ENCODE results near the gene FCHSD2.
"Not testable (repeated sequence)": the region's sequence is repeated elsewhere in the genome, so short reads cannot be mapped to it uniquely, and the experiment has no call there.

The FCHSD2 gene

DNA sequence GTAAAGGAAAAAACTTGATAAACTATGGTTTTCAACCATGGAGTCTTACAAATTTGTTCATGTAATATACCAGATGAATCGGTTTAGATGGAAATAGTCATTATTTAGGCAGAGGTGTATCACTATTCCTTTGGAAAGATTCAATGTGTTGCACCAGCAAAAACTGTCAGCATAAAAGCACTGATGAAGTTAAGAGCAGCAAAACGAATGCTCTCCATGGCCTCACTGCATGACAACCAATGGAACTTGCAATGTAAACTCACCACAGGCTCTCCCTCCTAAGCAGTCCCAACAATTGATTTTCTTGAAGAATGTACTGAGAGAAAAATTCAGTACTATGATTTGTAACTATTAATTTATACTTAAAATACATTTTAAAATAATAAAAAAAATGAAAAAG lies 139.9 kb downstream of the FCHSD2 start:
- no peak for FAIRE-seq

DNA sequence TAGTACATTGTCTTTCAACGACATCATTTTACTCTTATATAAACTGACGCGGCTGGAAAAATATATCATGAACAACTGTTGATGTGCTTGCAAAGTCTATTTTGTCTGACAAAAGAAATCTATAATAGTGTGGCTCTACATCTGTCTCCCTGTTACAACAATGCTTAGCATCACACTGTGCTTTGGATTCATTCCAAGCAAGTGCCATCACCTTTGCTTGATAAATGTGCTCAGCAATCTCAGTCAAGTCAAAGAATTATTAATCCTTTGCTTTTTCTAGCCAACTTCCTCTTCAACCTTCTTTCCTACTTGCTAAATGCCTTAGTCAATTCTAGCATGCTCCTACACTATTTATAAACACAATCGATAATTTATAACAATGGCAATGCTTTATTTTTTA lies 140.5 kb downstream of the FCHSD2 start:
- FAIRE-seq, result no peak

DNA sequence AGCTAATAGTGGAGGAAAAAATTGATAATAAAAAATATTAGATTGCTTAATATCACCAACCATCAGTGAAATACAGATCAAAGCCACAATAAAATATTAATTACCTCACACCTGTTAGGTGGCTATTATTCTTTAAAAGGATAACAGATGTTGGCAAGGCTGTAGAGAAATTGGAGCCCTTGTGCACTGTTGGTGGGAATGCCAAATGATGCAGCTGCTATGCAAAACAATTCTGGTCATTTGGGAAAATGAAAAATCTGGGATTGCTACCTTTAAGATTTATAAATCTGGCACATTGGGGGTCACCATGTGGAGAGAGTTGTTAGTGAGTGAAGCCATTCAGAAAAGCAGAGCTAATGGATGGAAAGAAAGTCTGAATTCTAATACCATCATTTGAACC lies 143.4 kb downstream of the FCHSD2 start:
- no peak for FAIRE-seq

DNA sequence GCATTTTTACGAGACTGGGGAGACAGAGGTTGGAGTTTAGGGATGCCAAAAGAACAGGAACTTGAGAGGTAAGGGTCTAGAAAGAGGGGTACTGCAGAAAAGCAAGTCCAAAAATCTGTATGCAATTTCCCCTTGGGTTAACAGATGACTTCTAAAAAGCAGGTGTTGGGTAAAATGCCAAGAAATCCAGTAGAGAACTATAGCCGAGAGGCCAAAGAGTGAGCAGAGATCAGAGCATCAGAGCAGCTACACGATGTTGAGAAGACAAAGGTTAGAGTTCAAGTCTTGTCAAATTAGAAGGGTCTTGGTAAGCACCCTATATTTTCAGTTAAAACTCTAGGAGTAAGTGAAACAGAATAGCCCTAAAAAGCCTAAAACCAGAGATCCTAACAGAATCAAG lies 145.2 kb downstream of the FCHSD2 start:
- FAIRE-seq, result no peak

DNA sequence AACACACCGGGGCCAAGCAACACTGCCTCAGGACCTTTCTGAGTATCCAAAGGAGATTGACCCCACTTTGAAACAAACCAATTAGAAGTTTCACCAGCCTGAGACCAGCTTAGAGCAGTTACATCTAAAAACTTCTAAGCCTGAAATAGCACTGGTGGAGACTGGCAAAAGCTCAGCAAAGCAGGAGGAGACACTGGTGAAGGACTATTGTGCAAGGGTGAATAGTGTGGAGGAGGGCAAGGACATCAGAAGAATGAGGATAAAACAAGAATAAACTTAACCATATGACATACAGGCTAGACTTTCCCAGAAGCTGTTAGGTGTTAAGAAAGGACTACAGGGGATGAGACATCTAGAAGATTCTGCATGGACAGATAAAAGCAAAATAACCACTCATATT lies 152.4 kb downstream of the FCHSD2 start:
- FAIRE-seq, result no peak

DNA sequence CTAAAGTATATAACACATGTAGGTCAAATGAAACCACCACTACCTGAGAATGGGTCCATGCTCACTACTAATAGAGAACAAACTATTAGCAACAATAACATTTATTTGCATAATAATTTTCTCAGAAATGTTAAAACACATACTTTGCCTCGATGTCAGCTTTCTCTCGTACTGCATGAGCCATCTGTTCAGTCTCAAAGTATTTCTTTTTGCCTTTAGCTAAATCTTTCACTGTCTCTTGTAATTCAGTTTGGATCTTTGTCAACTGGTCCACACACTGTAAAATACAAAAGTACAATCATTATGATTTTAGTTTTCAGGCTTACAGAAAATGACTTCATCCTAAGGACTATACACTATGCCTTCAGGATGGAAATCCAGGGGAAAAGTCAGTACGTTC lies 153.3 kb downstream of the FCHSD2 start:
- FAIRE-seq, result no peak

DNA sequence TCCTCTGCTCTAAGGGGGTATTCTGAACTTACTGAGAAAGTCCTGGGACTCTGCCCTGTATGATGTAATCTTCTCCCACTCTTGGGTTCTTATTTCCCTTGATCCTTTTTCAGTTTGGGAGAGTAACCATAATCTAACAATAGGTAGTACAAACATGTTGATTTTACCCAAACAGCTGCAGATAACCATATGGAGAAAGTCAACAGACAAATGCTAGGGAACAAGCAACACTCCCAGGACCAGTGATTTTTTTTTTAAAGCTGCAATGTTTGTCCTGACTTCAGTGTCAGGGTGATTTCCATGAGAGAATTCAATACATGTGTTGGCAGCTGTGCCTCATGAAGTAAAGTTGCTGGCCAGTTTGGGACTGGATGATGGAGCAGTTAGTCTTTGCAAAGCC lies 156.5 kb downstream of the FCHSD2 start:
- no peak for FAIRE-seq

DNA sequence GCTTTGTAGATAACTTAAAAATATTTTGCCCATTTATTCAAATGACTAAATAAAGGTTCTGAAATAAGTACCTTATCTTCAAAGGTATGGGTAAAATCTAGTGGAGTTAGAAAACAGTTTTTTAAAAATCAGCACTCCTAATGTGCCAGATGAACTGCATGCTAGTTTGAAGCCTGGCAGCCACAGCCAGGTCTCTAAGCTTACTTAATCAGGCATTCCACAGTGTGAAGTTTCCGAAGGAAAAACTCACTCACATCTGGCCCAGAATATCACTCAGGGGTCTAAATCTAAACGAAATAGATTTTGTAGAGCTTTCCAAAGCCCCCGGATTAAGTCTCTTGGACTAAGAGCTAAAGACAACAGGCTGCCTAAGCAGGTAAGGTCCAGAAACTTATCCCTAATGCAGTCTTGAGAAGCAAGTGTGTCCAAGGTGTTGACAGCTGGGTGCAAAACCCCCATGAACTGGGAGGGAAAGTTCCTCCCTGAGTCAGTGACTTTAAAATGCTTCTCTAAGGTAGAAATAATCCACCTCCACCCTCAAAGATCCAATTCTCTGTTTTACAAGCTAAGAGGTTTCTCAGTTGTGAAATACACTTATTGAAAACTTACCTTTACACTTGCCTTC lies 157.6 kb downstream of the FCHSD2 start:
- FAIRE-seq, result no peak

DNA sequence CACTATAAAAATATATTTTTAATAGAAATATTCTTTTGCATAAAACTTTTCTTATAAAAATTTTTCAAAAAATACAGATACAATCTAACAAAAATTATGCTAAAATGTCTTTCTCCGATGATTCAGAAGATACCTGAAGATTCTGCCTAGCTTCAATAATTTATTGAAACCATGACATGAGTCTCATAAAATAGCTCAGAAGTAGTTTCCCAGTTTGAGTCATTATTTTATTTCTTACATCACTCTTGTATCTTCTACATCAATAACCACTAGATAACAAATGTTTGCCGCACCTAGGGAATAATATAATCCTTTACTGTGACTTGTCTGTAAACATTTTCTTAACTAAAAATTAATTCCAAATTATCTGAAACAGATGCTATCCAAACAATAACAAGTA lies 158.6 kb downstream of the FCHSD2 start:
- no peak for FAIRE-seq

DNA sequence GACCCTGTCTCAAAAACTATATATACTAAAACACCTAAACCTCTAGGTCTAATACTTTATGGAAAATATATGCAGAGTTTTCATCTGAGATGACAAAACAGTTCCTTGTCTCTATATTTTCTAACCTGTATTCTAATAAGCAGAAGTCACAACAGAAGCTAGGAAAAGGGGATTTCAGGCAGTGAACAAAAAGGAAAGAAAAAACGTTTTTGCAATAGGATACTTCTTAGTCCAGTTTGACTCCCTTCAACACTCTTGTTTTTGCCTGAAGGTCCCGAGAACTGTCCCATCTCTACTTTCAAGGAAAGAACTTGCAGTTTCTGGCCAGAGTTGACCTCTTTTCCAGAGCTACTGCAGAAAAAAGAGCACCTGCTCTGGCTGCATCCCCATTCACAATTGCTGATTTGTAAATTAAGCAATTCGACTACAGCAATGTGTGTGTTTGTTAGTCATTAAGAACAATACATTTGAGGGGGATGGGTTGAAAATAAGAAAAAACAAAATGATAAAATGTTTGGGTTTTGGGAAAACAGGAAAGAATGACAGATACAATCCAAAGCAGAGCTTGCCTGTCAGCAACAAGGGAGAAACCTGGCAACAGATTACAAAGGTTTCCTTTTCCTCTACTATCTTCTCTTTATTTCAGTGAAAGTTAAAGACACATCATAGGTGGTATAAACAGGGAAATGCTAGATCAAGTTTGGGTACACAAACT lies 160.0 kb downstream of the FCHSD2 start:
- FAIRE-seq, result no peak

DNA sequence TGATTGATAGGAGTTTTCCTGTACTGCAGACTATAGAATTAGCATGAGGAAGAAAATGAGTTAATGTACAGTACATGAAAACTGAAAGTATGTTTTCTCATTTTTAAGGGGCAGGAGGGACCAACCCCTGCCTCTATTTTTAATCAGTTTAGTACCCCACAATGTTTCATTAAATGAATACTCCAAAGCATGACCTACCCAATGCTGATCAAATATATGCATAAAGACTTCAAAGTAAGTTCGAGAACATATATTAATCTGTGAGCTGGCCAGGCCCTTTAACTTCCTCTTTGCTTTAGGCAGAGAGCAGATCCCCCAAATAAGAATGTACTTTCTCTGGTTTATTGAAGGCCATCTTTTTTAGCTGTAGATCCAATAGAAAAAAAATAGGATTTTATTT lies 161.0 kb downstream of the FCHSD2 start:
- FAIRE-seq, result no peak

DNA sequence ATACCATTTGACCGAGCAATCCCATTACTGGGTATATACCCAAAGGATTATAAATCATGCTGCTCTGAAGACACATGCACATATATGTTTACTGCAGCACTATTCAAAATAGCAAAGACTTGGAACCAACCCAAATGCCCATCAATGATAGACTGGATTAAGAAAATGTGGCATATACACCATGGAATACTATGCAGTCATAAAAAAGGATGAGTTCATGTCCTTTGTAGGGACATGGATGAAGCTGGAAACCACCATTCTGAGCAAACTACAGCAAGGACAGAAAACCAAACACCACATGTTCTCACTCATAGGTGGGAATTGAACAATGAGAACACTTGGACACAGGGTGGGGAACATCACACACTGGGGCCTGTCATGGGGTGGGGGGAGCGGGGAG lies 164.3 kb downstream of the FCHSD2 start:
- FAIRE-seq, result not testable (repeated sequence)

DNA sequence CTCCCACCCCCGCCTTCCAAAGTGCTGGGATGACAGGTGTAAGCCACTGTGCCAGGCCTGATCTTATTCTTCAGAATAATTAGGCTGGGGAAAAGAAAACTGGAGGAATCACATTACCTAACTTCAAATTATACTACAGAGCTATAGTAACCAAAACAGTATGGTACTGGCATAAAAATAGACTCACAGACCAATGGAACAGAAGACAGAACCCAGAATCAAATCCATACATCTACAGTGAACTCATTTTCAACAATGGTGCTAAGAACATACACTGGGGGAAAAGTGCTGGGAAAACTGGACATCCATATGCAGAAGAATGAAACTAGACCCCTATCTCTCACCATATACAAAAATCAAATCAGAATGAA lies 165.6 kb downstream of the FCHSD2 start:
- not testable (repeated sequence) for FAIRE-seq

DNA sequence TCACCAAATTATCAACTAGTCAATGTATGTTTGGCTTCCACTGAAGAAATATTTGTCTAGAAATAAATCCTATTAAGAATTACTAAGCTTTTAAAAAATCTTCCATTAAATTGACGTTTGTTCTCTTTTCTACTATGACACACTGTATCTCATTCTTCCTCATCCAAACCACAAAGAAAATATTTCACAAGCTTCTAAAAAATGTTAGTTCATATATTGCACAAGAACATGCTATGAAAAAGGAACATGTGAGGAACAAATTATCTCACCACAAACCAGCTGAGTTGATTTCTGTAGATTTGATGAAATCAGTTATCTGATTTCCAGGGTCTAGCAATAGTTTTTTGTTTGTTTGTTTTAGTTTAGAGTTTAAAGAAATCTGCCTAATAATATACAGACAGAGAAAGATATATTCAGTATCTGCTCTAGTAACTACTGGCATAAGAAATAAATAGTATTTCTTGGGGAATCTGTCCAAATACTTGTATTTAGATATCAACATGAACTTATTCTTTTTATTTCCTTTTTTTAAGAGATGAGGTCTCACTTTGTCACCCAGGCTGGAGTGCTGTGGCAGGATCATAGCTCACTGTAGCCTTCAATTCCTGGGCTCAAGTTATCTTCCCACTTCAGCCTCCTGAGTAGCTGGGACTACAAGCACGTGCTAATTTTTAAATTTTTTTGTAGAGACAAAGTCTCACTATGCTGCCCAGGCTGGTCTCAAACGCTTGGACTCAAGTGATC lies 166.2 kb downstream of the FCHSD2 start:
- no peak for FAIRE-seq

DNA sequence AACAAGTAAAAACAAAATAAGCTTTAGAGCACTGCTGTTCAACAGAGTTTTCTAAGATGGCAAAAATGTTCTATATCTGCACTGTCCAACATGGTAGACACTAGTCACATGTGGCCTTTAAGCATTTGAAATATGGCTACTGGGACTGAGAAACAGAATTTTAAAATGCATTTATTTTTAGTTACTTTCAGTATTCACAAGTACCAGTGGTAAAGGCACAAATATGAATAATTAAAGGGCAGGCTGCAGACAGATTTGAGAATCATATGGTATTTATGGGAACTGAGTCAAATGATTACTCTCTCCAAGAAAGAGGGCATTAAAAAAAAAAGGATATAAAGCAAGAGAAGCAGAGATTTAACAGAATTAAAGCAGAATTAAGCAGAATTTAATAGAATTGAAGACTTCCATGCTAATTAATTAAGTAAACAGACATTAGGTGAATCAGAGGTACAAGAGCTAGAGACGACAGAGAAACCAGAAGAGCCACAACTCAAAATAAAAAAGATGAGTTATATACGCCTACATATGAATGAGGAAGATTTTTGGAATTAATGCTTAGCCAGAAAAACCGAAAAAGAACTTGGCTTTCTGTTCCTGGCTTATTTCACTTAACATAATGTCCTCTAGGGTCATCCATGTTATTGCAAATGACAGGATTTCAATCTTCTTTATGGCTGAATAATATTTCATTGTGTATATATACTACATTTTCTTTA lies 167.5 kb downstream of the FCHSD2 start:
- no peak for FAIRE-seq

DNA sequence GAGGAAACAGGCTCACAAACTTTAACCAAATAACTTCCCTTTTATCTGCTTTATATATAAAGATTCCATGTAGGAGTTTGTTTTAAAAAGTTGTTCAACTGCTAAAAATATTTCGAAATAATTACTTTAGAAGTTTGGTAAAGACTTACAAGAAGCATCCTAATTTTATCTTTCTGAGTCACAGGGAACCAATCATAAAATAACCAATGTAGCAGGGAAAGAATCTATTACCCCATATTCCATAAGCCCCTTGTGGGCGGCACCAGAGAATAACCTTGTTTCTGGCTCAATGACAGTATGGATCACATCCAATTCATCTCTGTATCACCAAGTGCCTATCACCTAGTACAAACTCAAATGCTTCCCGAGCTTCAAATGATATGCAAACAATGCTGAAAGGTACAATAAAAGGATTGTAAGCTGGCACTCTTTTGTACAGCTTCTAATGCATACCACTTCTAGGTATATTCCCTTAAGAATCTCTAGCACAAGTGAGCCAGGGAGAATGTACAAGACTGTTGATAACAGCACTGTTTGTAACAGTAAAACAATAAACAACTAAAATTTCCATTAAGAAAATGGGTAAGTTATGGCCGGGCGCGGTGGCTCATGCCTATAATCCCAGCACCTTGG lies 169.5 kb downstream of the FCHSD2 start:
- no peak for FAIRE-seq

DNA sequence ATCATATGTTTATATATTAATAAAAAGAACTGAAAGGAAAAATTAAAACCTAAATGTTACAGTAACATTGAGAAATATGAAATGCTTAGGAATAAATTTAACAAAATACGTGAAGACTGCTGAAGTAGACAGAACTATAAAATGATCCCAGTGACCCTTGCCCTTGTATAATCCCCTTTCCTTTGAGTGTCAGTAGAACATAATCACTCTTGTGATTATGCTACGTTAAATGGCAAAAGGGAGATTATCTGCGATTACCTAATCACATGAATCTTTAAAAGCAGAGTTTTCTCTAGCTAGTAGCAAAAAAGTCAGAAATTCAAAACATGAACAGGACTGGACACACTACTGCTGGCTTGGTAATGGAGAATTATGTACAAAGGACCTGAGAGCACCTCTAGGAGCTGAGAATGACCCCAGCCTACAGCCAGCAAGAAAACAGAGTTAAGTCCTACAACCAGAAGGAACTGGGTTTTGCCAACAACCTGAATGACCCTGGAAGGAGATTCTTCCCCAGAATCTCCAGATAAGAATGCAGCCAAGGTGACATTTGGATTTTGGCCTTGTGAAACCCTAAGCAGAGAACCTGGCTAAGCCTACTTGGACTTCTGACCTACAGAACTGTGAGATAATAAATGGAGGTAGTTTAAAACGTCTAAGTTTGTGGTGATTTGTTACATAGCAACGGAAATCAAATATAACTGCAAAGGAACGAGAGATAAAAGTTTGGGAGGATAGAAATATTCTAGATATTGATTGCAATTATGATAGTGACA lies 170.7 kb downstream of the FCHSD2 start:
- FAIRE-seq, result no peak

DNA sequence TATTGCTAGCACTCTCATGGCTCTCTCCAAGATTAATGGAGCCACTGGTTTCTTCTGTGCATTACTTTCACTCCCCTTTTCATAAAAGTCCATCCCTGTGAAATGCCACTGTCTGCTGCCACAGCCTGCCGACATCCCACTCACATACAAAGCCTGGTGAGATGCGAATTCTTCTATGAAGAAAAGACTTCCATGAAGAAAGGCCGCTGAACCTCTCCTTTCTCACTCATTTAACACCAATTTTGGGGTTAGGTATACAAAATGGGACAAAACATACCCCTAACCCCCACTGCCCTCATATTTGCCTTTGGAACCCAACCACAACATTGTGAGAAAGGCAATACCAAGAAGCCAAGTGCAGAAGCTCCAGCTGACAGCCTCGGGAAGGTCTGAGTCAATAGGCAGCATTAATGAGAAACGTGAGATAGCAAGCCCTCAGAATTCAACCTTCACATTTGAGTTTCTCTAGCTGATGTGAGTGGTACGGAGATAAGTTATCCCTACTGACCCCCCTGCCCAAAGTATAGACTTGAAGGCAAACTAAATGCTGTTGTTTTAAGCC lies 171.5 kb downstream of the FCHSD2 start:
- no peak for FAIRE-seq

DNA sequence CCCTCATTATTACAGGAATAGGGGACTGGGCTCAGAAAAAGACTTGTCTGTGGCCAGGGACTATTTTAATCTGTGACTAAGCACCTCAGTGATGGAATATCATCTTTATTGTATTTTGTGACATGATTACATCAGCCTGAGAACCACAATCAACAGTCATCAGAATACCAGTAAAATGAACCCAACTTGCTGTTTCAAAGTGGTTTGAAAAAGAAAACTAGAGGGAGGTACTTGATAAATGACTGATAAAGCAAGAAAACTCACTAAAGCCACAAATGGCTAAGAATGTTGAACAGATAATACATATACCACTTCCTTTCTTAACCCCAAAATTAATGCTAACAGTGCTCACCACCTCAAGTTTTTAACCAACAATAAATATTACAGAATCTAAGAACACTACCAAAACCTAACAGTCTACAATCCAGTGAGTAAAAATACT lies 172.2 kb downstream of the FCHSD2 start:
- FAIRE-seq, result no peak

DNA sequence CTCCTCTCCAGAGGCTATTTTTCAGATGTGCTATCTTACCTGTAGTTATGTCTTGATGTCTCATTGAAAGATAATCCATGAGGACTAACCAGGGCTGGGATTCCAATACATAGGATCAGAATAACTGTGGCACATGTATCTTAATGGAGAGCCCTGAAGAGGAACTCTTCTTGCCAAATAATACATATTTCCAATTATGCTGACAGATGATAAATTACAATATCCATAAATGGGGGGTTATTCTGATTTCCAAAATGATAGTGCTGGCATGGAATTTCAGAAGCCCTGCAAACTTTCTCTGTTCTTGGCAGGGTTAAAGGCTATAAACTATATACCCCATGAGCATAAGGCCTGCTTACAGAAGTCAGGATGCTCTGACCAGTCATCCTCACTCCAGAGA lies 173.7 kb downstream of the FCHSD2 start:
- no peak for FAIRE-seq

DNA sequence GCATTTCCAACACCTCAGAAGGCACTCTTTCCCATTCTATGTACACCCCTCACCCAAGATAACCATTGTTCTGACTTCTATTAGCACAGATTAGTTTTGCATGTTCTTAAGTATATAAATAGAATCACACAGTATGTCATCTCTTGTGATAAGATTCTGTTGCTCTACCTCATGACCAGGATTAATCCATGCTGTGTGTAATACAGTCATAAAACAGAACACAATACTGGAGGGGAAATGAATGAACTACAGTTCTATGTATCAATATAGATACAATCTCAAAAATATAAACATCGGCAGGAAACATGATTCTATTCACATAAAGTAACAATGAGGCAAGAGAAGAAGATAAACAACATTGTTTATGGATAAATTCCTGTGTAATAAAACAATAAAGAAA lies 176.4 kb downstream of the FCHSD2 start:
- no peak for FAIRE-seq

DNA sequence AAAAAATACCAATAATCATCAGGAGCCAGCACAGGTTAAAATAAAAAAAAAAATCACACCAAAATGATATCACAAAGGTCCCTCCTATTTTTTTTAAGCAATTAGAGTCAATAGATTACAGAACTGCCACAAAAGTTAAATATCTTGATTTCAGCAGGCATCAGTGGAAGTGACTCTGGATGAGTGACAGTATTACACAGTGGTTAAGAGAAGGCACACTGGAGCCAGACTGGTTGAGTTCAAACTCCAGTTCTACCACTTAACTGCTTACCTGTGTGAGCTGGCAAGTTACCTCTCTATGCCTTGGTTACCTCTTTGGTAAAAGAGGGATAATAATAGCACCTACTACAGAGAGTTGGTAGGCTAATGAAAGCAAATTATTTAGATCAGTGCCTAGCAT lies 179.4 kb downstream of the FCHSD2 start:
- FAIRE-seq, result no peak
